ENCODE measurements around the gene NT5C1B.
"Not testable (repeated sequence)": the region's sequence is repeated elsewhere in the genome, so short reads cannot be mapped to it uniquely, and the experiment has no call there.

Gene NT5C1B

DNA sequence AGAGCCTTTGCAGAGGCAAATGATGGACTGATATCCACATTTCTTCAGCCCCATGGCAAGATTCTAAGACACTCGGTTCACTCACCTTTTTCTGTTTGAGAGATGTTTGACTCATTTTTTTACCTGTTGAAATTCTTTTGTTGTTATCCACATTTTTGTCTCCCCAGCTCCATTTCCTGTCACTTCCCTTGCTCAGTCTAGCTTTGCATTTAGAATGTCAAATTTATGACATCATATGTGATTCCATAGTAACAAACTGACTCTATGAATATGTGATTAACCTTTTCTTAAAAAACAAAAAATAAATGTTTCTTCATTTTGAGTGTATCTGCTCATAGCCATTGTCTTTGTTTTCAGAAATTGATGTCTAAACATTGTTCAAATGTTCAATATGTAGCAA, at the start of gene NT5C1B:
TSS of gene NT5C1B (minus strand) at position 216 of the 400 bp plus-strand sequence. CDS start at position 115, 101 bp downstream.
- no peak for DNase-seq (ENCODE audit: low read depth)

DNA sequence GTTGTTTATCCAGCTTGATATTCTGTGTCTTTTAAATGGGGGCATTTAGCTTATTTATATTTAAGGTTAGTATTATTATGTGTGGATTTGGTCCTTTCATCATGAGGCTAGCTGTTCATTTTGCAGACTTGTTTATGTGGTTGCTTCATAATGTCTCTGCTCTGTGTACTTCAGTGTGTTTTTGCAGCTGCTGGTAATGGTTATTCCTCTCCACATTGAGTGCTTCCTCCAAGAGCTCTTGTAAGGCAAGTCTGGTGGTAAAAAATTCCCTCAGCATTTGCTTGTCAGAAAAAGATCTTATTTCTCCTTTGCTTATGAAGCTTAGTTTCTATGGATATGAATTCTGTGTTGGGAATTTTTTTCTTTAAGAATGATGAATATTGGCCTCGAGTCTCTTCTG, 47.8 kb upstream of the NT5C1B start:
- no peak for DNase-seq (ENCODE audit: low read depth)

DNA sequence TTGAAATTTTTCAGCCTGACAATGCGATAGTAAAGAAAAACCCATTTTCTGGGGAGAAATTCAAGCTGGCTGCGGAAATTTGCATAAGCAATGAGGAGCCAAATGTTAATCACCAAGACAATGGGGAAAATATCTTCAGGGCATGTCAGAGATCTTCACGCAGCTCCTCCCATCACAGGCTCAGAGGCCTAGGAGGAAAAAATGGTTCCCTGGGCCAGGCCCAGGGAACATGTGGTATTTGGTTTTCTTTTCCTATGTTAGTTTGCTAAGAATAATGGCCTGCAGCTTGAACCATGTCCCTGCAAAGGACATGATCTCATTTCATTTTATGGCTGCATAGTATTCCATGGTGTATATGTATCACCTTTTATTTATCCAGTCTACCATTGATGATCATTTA, 43.3 kb upstream of the NT5C1B start:
- not testable (repeated sequence) for DNase-seq (ENCODE audit: low read depth)

GRCh38 chr2:18630941-18631340, 41.6 kb upstream of the NT5C1B start:
- no peak for DNase-seq (ENCODE audit: low read depth)

GRCh38 chr2:18630541-18630940, 41.2 kb upstream of the NT5C1B start:
- DNase-seq (ENCODE audit: low read depth) = no peak

GRCh38 chr2:18630101-18630500, 40.7 kb upstream of the NT5C1B start:
- DNase-seq (ENCODE audit: low read depth) = no peak

- no peak for DNase-seq (ENCODE audit: low read depth)
Observed at GRCh38 chr2:18626958-18627650, 37.7 kb upstream of the NT5C1B start.

DNA sequence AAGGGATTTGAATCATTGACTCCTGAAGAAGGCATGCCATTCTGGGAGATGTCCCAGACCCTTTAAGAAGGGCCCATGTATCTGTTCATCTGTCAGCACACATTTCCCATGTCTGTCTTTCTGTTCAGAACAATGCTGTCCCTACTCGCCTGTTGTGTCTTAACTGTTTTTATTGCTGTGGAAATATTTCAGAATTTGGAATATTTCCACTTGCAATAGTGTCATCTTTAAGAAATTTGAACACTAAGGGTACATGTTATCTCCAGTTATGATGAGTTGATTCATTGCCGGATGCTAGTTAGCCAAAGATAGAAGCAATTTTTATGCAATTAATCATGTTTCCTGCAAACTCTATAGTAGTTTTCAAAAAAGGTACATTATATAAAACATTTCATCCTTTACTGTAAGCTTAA, 36.9 kb upstream of the NT5C1B start:
- DNase-seq (ENCODE audit: low read depth) = no peak

GRCh38 chr2:18625563-18625962, 36.2 kb upstream of the NT5C1B start:
- no peak for DNase-seq (ENCODE audit: low read depth)

DNA sequence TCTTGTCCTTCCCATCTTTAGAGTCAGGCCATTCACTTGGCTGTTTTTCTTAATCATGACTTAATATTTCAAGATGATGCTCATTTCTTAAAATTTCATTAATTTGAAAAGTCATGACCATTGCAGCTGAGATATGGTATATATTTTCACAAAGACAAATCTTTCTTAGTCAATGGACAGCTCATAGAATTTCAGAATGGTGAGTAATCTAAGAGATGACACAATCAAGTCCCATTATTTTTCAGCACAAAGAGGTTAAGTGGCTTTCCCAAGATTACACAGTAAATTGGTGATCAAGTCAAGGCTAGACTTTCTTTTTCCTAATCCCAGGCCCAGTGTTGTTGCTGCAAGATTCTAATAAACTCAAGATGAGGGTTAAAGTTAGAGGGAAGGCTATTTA, 34.4 kb upstream of the NT5C1B start:
- no peak for DNase-seq (ENCODE audit: low read depth)

DNA sequence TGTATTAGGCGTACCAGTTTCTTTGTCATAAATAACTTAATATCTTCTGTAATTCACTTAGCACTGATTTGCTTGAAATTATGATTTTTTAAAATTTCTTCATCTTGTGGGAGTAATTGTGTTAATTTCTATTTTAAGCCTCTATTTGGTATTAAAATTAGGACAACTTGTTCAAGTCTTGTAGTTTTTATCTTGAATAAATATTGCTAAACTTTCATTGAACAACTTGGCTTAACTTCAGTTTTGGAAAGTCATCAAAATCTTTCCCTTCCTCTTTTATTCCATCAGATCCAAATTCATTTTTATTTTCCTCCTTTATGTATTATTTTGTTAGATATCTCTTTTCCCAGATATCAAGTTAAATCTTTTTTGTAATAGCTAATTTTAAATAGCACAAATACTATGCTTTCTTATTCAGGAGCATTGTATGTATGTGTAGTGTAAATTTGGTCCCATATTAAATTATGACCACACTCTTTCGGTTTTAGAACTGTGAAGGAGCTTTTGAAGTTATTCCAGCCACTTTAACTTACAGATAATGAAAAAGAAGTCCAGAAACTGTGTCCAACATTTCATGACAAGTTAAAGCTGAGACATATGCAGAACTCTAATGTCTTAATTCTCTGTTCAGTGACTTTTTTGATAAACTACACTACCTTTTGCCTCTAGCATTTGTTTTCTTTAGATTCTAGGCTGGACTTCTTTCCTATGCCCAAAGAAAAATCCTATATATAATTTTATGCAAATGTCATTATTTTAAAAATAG, 31.7 kb upstream of the NT5C1B start:
- DNase-seq (ENCODE audit: low read depth) = no peak

GRCh38 chr2:18619091-18619490, 29.7 kb upstream of the NT5C1B start:
- DNase-seq (ENCODE audit: low read depth) = no peak

DNA sequence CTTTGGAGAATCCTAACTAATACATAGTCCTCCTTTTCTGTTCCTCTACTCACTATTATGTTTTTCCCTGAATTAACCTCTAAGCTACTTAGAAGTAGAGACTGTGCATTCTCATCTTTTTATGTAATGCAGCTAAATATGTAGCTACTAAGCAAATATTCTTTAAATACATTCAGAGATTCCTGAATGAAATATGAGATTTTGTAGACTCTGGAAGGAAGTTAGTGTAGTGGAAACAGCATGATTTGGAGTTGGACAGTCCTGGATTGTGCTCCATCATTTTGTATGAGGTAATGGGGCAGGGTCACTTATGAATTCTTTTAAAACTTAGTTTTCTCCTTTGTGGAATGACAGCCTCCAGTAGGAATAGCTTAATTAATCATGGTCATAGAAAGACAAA, 24.7 kb upstream of the NT5C1B start:
- no peak for DNase-seq (ENCODE audit: low read depth)

GRCh38 chr2:18612133-18612532, 22.8 kb upstream of the NT5C1B start:
- no peak for DNase-seq (ENCODE audit: low read depth)

DNA sequence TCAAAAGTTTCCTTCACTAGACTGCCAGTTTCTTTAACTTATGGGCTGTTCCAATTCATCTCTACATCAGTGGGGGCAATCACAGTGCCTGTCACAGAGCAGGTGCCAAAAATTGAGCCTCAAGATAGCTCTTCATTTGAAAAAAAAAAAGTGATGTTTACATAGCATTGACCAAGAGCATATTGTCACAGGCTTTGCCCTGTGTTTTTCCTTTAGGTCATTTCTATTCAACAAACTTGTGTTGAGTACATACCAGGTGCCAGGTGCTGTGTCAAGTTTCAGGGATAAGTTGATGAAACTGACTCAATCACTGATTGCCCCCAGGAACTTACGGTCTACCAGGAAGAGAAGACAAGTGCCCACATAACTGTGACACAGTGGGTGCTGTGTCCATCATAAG, 22.2 kb upstream of the NT5C1B start:
- DNase-seq (ENCODE audit: low read depth) = no peak

- DNase-seq (ENCODE audit: low read depth) = no peak
Observed at GRCh38 chr2:18611184-18611583, 21.8 kb upstream of the NT5C1B start.

- no peak for DNase-seq (ENCODE audit: low read depth)
Observed at GRCh38 chr2:18610651-18611050, 21.3 kb upstream of the NT5C1B start.

- DNase-seq (ENCODE audit: low read depth) = no peak
Observed at GRCh38 chr2:18610090-18610489, 20.7 kb upstream of the NT5C1B start.

DNA sequence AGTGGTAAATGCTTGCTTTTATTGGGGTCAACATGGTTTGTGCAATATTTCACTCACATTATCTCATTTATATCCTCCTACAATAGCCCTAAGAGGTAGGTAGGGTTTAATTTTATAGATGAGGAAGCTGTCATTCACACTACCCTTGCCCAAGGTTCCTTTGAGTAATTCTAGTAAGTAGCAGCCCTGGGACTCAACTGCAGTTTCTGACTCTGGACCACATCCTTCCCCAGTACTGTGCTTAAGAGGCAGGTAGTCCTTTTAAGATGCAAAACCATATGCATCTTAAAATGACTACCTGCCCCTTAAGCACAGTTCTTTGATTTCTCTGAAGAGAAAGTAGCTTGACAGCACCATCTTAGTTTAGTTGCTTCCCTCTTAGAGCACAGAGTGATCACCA, 15.7 kb upstream of the NT5C1B start:
- DNase-seq (ENCODE audit: low read depth) = no peak

DNA sequence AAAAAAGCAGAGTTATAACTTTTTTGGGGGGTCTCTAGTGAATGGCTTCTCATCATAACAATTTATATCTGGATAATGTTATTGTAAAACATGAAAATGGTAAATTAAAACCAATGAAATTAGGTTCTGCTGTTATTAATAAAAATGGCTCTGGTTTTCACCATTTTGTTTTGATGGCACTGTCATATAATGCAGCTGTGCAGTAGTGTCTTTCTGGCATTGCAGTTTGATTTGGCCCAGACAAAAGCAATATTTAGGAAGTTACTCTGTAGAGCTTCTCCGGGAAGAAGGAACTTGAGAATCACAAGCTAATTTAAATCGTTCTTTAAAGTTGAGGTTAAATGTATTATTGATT, 15.1 kb upstream of the NT5C1B start:
- DNase-seq (ENCODE audit: low read depth) = no peak

- no peak for DNase-seq (ENCODE audit: low read depth)
Observed at GRCh38 chr2:18603854-18604530, 14.6 kb upstream of the NT5C1B start.

DNA sequence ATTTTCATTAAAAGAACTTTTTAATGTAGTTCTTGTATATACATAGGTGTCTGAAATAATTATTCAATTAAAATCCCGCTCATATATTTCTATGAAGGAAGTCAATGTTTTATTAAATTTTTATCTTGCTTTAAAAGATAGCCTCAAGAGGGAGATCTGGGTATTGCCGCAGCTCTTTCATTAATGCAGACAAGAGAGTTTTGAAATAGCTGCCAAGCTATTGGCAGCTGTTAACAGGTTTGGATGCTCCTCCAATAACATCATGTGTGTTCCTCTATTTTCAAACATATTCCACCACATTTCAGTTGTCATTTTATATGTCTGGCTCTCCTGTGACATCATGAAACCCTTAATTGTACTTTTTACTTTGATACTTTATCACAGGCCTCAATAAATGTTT, 12.9 kb upstream of the NT5C1B start:
- no peak for DNase-seq (ENCODE audit: low read depth)

GRCh38 chr2:18600255-18600613, 10.9 kb upstream of the NT5C1B start:
- no peak for DNase-seq (ENCODE audit: low read depth)

All from activated T-cell treated with anti-CD3 and anti-CD28 coated beads for 1 hour (primary cell).